ENCODE measurements around the gene DIP2C. TPM values are rescaled to one million over a fixed set of nuclear protein-coding genes. Genes with fewer than 3 reads are reported as not detected.
"Not testable (repeated sequence)": the region's sequence is repeated elsewhere in the genome, so short reads cannot be mapped to it uniquely, and the experiment has no call there.

DIP2C gene
- total RNA-seq, 2 experiments from 2014 or later, result 0.62 to 0.80 TPM

GRCh38 chr10:369684-370448 lies 319.6 kb downstream of the DIP2C start:
- H3K4me1 Mint-ChIP-seq (ENCODE audit: low read depth), result no peaks in the 10 kb centered on the region
- ChIA-PET POLR2A (no interaction called here), CTCF (no interaction called here)
- H3K4me3 Mint-ChIP-seq, result no peak overlapping the region
- intact Hi-C loops (cut with micrococcal nuclease), result no loop called here
- no peaks in the 10 kb centered on the region for H3K27me3 Mint-ChIP-seq
- no peak for DNase-seq
- H3K27ac Mint-ChIP-seq, result no peak overlapping the region
- no peaks in the 10 kb centered on the region for H3K9me3 Mint-ChIP-seq
- H3K36me3 Mint-ChIP-seq, result no peaks in the 10 kb centered on the region

- intact Hi-C loops (cut with micrococcal nuclease), result no loop called here
- Mint-ChIP-seq H3K27me3 (no peaks in the 10 kb centered on the region), H3K9me3 (no peaks in the 10 kb centered on the region), H3K4me1 (ENCODE audit: low read depth) (no peaks in the 10 kb centered on the region), H3K4me3 (no peak overlapping the region), H3K27ac (no peak overlapping the region), H3K36me3 (no peaks in the 10 kb centered on the region)
- no peak for DNase-seq
- POLR2A ChIA-PET, result no interaction called here
- CTCF ChIA-PET, result no interaction called here
Measured at GRCh38 chr10:369221-369683, 320.2 kb downstream of the DIP2C start.

GRCh38 chr10:368579-369220 lies 320.8 kb downstream of the DIP2C start:
- intact Hi-C loops (cut with micrococcal nuclease), result no loop called here
- Mint-ChIP-seq H3K36me3 (no peaks in the 10 kb centered on the region), H3K4me3 (no peak overlapping the region), H3K4me1 (ENCODE audit: low read depth) (no peaks in the 10 kb centered on the region), H3K27me3 (no peaks in the 10 kb centered on the region), H3K9me3 (no peaks in the 10 kb centered on the region), H3K27ac (no peak overlapping the region)
- no peak for DNase-seq
- ChIA-PET POLR2A (no interaction called here), CTCF (interaction anchor here (0.5 kb wide), 1 partner anchor 390 kb away, joined by 3 read pairs; no protein-coding TSS in a partner anchor)

GRCh38 chr10:368107-368506 lies 321.4 kb downstream of the DIP2C start:
- H3K36me3 Mint-ChIP-seq; H3K27ac Mint-ChIP-seq; H3K27me3 Mint-ChIP-seq; POLR2A ChIA-PET; intact Hi-C loops (cut with micrococcal nuclease); H3K9me3 Mint-ChIP-seq; CTCF ChIA-PET; H3K4me1 Mint-ChIP-seq (ENCODE audit: low read depth); H3K4me3 Mint-ChIP-seq; DNase-seq: not testable (repeated sequence)

GRCh38 chr10:367636-368035 lies 321.8 kb downstream of the DIP2C start:
- Mint-ChIP-seq H3K4me3 (no peak overlapping the region), H3K4me1 (ENCODE audit: low read depth) (no peaks in the 10 kb centered on the region), H3K9me3 (no peaks in the 10 kb centered on the region), H3K36me3 (no peaks in the 10 kb centered on the region), H3K27ac (no peak overlapping the region), H3K27me3 (no peaks in the 10 kb centered on the region)
- CTCF ChIA-PET, result no interaction called here
- POLR2A ChIA-PET, result no interaction called here
- intact Hi-C loops (cut with micrococcal nuclease), result no loop called here
- DNase-seq, result no peak

- Mint-ChIP-seq H3K4me1 (ENCODE audit: low read depth) (no peaks in the 10 kb centered on the region), H3K27me3 (no peaks in the 10 kb centered on the region), H3K36me3 (peaks cover 2% of the 10 kb centered on the region), H3K27ac (no peak overlapping the region), H3K9me3 (no peaks in the 10 kb centered on the region), H3K4me3 (no peak overlapping the region)
- no peak for DNase-seq
- intact Hi-C loops (cut with micrococcal nuclease), result no loop called here
- ChIA-PET CTCF (no interaction called here), POLR2A (no interaction called here)
Measured at GRCh38 chr10:366186-366585, 323.3 kb downstream of the DIP2C start.

- Mint-ChIP-seq H3K9me3 (no peaks in the 10 kb centered on the region), H3K4me1 (ENCODE audit: low read depth) (no peaks in the 10 kb centered on the region), H3K4me3 (no peak overlapping the region), H3K36me3 (peaks cover 2% of the 10 kb centered on the region), H3K27ac (no peak overlapping the region), H3K27me3 (no peaks in the 10 kb centered on the region)
- ChIA-PET POLR2A (no interaction called here), CTCF (no interaction called here)
- intact Hi-C loops (cut with micrococcal nuclease), result no loop called here
- no peak for DNase-seq
Measured at GRCh38 chr10:364267-364775, 325.1 kb downstream of the DIP2C start.

GRCh38 chr10:363152-363551 lies 326.3 kb downstream of the DIP2C start:
- Mint-ChIP-seq H3K36me3 (peaks cover 2% of the 10 kb centered on the region), H3K27me3 (no peaks in the 10 kb centered on the region), H3K27ac (no peak overlapping the region), H3K4me3 (no peak overlapping the region), H3K9me3 (no peaks in the 10 kb centered on the region), H3K4me1 (ENCODE audit: low read depth) (no peaks in the 10 kb centered on the region)
- POLR2A ChIA-PET, result no interaction called here
- DNase-seq, result no peak
- CTCF ChIA-PET, result no interaction called here
- intact Hi-C loops (cut with micrococcal nuclease), result no loop called here

GRCh38 chr10:361203-362081 lies 328.0 kb downstream of the DIP2C start:
- CTCF ChIA-PET, result interaction anchor here (0.7 kb wide), 1 partner anchor 580 kb away, joined by 3 read pairs; no protein-coding TSS in a partner anchor
- Mint-ChIP-seq H3K4me1 (ENCODE audit: low read depth) (no peaks in the 10 kb centered on the region), H3K9me3 (no peaks in the 10 kb centered on the region), H3K36me3 (peaks cover 2% of the 10 kb centered on the region), H3K27ac (no peak overlapping the region), H3K27me3 (no peaks in the 10 kb centered on the region), H3K4me3 (no peak overlapping the region)
- DNase-seq, result no peak
- intact Hi-C loops (cut with micrococcal nuclease), result no loop called here
- POLR2A ChIA-PET, result no interaction called here

- ChIA-PET CTCF (no interaction called here), POLR2A (no interaction called here)
- no peaks in the 10 kb centered on the region for H3K4me1 Mint-ChIP-seq (ENCODE audit: low read depth)
- no peak overlapping the region for H3K27ac Mint-ChIP-seq
- no peak overlapping the region for H3K4me3 Mint-ChIP-seq
- no peak for DNase-seq
- H3K36me3 Mint-ChIP-seq, result peaks cover 2% of the 10 kb centered on the region
- no peaks in the 10 kb centered on the region for H3K27me3 Mint-ChIP-seq
- no peaks in the 10 kb centered on the region for H3K9me3 Mint-ChIP-seq
- intact Hi-C loops (cut with micrococcal nuclease), result no loop called here
Measured at GRCh38 chr10:360653-361052, 328.8 kb downstream of the DIP2C start.

- Mint-ChIP-seq H3K4me1 (ENCODE audit: low read depth) (no peaks in the 10 kb centered on the region), H3K27me3 (no peaks in the 10 kb centered on the region), H3K9me3 (no peaks in the 10 kb centered on the region), H3K36me3 (peaks cover 2% of the 10 kb centered on the region), H3K4me3 (no peak overlapping the region), H3K27ac (no peak overlapping the region)
- no peak for DNase-seq
- intact Hi-C loops (cut with micrococcal nuclease), result no loop called here
- ChIA-PET CTCF (no interaction called here), POLR2A (no interaction called here)
Measured at GRCh38 chr10:359762-360161, 329.7 kb downstream of the DIP2C start.

GRCh38 chr10:359093-359492 lies 330.4 kb downstream of the DIP2C start:
- Mint-ChIP-seq H3K9me3 (no peaks in the 10 kb centered on the region), H3K27me3 (no peaks in the 10 kb centered on the region), H3K4me1 (ENCODE audit: low read depth) (no peaks in the 10 kb centered on the region), H3K4me3 (no peak overlapping the region), H3K36me3 (peaks cover 2% of the 10 kb centered on the region), H3K27ac (no peak overlapping the region)
- ChIA-PET POLR2A (no interaction called here), CTCF (no interaction called here)
- intact Hi-C loops (cut with micrococcal nuclease), result no loop called here
- DNase-seq, result no peak
